AG10803 (cell line): Measurements from ENCODE around the gene MMEL1.
A peak's percentile ranks its signal among the peaks of the same experiment; 100 is the strongest.
"Not testable (repeated sequence)": the region's sequence is repeated elsewhere in the genome, so short reads cannot be mapped to it uniquely, and the experiment has no call there.

Experiments
- DNase-seq: peaks from one replicate; pipeline ENCODE4 v3.0.0; 2010; ENCODE audit warnings: low read depth
- H3K4me3 ChIP-seq: 2 replicates; pipeline ENCODE4 v1.5.1; 2011; ENCODE audit warnings: mild to moderate bottlenecking, low read length, control low read depth
- TF ChIP-seq, protein P1 (sequence below): conservative IDR thresholded peaks from 2 replicates; pipeline ENCODE4 v1.5.1; 2011; ENCODE audit warnings: mild to moderate bottlenecking, low read length, control low read depth, inconsistent platforms

The MMEL1 gene

DNA sequence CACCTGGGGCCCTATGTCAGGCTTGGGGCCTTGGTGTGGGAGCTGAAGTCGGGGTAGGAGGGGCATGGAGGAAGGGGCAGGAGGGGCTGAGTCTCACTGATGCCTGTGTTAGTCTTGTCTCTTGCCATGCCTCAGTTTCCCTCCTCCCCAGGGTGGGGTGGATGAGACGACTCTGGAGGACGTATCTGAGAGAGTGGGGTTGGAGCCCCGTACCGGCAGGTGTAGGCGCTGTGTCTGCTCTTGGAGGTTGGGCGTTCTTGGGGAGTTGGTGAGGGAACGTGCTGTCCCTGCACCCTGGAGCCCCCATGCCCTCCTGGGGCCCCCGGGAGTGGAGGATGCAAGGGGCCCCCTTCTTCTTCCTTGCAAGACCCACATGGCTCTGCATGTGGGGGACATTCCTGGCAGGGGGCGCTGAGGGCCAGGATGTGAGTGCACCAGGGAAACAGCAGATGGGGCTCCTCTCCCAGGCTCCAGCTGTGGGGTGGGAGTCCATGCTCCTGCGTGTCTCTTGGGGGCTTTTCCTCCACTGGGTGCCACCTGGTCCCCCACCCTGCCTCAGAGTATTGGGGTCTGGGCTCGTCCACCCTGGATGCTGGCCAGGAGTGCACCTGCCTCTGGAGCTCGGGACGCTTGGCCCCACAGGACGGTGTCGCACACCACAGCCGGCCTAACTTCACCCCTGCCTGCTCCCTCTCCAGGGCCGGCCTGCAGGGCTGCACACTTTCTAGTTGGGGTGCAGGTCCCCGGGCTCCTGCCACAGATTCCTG is 78.0 kb downstream of the MMEL1 start:
- no peak overlapping the region for H3K4me3 ChIP-seq
- no peak for DNase-seq
- TF ChIP-seq, protein P1, sequence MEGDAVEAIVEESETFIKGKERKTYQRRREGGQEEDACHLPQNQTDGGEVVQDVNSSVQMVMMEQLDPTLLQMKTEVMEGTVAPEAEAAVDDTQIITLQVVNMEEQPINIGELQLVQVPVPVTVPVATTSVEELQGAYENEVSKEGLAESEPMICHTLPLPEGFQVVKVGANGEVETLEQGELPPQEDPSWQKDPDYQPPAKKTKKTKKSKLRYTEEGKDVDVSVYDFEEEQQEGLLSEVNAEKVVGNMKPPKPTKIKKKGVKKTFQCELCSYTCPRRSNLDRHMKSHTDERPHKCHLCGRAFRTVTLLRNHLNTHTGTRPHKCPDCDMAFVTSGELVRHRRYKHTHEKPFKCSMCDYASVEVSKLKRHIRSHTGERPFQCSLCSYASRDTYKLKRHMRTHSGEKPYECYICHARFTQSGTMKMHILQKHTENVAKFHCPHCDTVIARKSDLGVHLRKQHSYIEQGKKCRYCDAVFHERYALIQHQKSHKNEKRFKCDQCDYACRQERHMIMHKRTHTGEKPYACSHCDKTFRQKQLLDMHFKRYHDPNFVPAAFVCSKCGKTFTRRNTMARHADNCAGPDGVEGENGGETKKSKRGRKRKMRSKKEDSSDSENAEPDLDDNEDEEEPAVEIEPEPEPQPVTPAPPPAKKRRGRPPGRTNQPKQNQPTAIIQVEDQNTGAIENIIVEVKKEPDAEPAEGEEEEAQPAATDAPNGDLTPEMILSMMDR = 0 out of 2 replicates have a peak, but pooled peaks have one; percentile 20

GRCh38 chr1:2553871-2554620 is 78.8 kb downstream of the MMEL1 start:
- no peak for DNase-seq
- no peak overlapping the region for H3K4me3 ChIP-seq
- TF ChIP-seq, protein P1 = no peak

GRCh38 chr1:2553076-2553475 is 79.7 kb downstream of the MMEL1 start:
- not testable (repeated sequence) for DNase-seq, H3K4me3 ChIP-seq

- no peak for DNase-seq
- TF ChIP-seq, protein P1 = no peak
- no peak overlapping the region for H3K4me3 ChIP-seq
Measured at GRCh38 chr1:2552189-2552588, 80.6 kb downstream of the MMEL1 start.

- not testable (repeated sequence) for H3K4me3 ChIP-seq, DNase-seq
Measured at GRCh38 chr1:2551544-2551943, 81.3 kb downstream of the MMEL1 start.

GRCh38 chr1:2550309-2550861 is 82.4 kb downstream of the MMEL1 start:
- DNase-seq, H3K4me3 ChIP-seq: not testable (repeated sequence)

GRCh38 chr1:2549367-2550029 is 83.3 kb downstream of the MMEL1 start:
- DNase-seq, H3K4me3 ChIP-seq: not testable (repeated sequence)

DNA sequence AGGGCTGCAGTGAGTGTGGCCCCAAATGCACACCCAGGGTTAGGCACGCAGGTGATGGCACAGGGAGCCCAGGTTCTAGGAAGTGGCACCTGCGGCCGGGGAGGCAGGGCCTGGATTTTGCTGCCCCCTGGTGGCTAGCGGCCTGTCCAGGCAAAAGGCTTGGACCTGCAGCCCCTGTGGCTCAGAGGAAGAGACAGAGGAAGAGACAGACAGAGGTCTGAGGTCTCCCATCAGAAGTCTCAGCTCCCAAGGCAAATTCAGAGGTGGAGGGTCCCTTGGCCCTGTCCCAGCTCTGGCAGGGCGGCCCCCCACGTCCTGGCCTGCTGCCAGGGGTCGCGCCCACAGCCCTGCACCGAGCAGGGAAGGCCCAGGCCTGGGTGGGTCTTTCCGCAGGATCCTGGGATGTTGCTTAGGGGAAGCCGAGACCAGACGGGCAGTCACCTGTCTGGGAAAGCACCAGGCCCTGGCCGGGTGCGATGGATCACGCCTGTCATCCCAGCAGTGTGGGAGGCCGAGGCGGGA is 84.7 kb downstream of the MMEL1 start:
- DNase-seq = peak; percentile 61
- H3K4me3 ChIP-seq = no peak overlapping the region
- TF ChIP-seq, protein P1 = peak; percentile 88
